GM23338 (cell line): ENCODE measurements around the gene THSD4. TPM values are rescaled to one million over a fixed set of nuclear protein-coding genes. Genes with fewer than 3 reads are reported as not detected.

ENCODE experiments used
- ATAC-seq: fragments of 200-7000 bp; cut with Tn5 transposase; 3 replicates; pipeline ENCODE4 v1.9.1; 2020
- DNase-seq: peaks from one replicate; pipeline ENCODE4 v3.0.0-alpha.2; 2015; ENCODE audit warnings: low spot score
- H2AFZ ChIP-seq: fragments of 200-600 bp; sonication (generic); 2 replicates; pipeline ENCODE4 v1.8.0; 2016; ENCODE audit warnings: antibody characterized with exemption, mild to moderate bottlenecking, moderate library complexity
- H3F3A ChIP-seq: fragments of 200-600 bp; sonication (generic); replicated peaks from 2 replicates; pipeline ENCODE4 v1.8.0; 2017; ENCODE audit warnings: antibody characterized with exemption, mixed run types, low read depth
- H3K27ac ChIP-seq: fragments of 200-600 bp; sonication (generic); 2 replicates; pipeline ENCODE4 v1.6.1; 2016; ENCODE audit warnings: low read depth
- H3K27me3 ChIP-seq: fragments of 200-600 bp; sonication (generic); 2 replicates; pipeline ENCODE4 v1.8.0; 2016; ENCODE audit warnings: mild to moderate bottlenecking, mixed run types, moderate library complexity; ENCODE audit not compliant: insufficient read depth
- H3K36me3 ChIP-seq: fragments of 200-600 bp; sonication (generic); 2 replicates; pipeline ENCODE4 v1.8.0; 2016; ENCODE audit warnings: mild to moderate bottlenecking; ENCODE audit not compliant: insufficient read depth
- H3K4me1 ChIP-seq: fragments of 200-600 bp; sonication (generic); 2 replicates; pipeline ENCODE4 v1.8.0; 2016; ENCODE audit warnings: mild to moderate bottlenecking, moderate library complexity; ENCODE audit not compliant: insufficient read depth
- H3K4me2 ChIP-seq: fragments of 200-600 bp; sonication (generic); 2 replicates; pipeline ENCODE4 v1.7.1; 2017; ENCODE audit warnings: mixed run types
- H3K4me3 ChIP-seq: fragments of 200-600 bp; sonication (generic); 2 replicates; pipeline ENCODE4 v1.6.1; 2016; ENCODE audit warnings: mixed run types
- H3K79me2 ChIP-seq: fragments of 200-600 bp; sonication (generic); replicated peaks from 2 replicates; pipeline ENCODE4 v1.8.0; 2017; ENCODE audit warnings: mild to moderate bottlenecking; ENCODE audit not compliant: insufficient read depth
- H3K9me2 ChIP-seq: fragments of 200-600 bp; sonication (generic); 2 replicates; pipeline ENCODE4 v1.8.0; 2017; ENCODE audit not compliant: insufficient read depth
- H4K20me1 ChIP-seq: fragments of 200-600 bp; sonication (generic); replicated peaks from 2 replicates; pipeline ENCODE4 v1.8.0; 2017; ENCODE audit warnings: mild to moderate bottlenecking; ENCODE audit not compliant: insufficient read depth
- H3K27ac Mint-ChIP-seq: 2 replicates; pipeline ENCODE4 v1.8.0; 2020; ENCODE audit warnings: inconsistent platforms, mild to moderate bottlenecking, moderate library complexity, mixed read lengths
- H3K27me3 Mint-ChIP-seq: 3 replicates; pipeline ENCODE4 v1.8.0; 2022; ENCODE audit warnings: low read depth, mild to moderate bottlenecking, moderate library complexity, mixed read lengths, inconsistent platforms; ENCODE audit not compliant: insufficient read depth, poor library complexity
- H3K36me3 Mint-ChIP-seq: 3 replicates; pipeline ENCODE4 v1.8.0; 2021; ENCODE audit warnings: low read depth, mild to moderate bottlenecking, inconsistent platforms, moderate library complexity, mixed read lengths
- H3K4me1 Mint-ChIP-seq: 3 replicates; pipeline ENCODE4 v1.8.0; 2020; ENCODE audit warnings: mild to moderate bottlenecking, inconsistent platforms, mixed read lengths
- H3K4me3 Mint-ChIP-seq: 3 replicates; pipeline ENCODE4 v1.8.0; 2021; ENCODE audit warnings: moderate library complexity, mild to moderate bottlenecking, inconsistent platforms, mixed read lengths
- H3K9me3 Mint-ChIP-seq: 3 replicates; pipeline ENCODE4 v1.8.0; 2020; ENCODE audit warnings: moderate library complexity, mild to moderate bottlenecking, inconsistent platforms, mixed read lengths
- CREB1 ChIP-seq: fragments of 250-450 bp; sonication (Bioruptor Pico); IDR thresholded peaks from 2 replicates; pipeline ENCODE4 v1.5.0; 2020; ENCODE audit warnings: low read depth, mild to moderate bottlenecking, moderate library complexity
- EZH2 ChIP-seq: fragments of 200-600 bp; sonication (generic); IDR thresholded peaks from one replicate; pipeline ENCODE4 v1.8.0; 2017; ENCODE audit warnings: antibody characterized with exemption, mild to moderate bottlenecking, low read depth; ENCODE audit not compliant: unreplicated experiment
- ZNF114 ChIP-seq: fragments of 250-450 bp; sonication (Bioruptor Pico); IDR thresholded peaks from 2 replicates; pipeline ENCODE4 v1.5.0; 2020; ENCODE audit warnings: mild to moderate bottlenecking, moderate library complexity
- polyA plus RNA-seq: library from polyadenylated mRNA; unstranded; fragments of >200 nt; fragmentation: Nextera tagmentation; extraction: Ambion mirVana; gene quantifications from 2 replicates; pipeline ENCODE4 v1.2.1, GENCODE V29; 2016
- total RNA-seq: library from RNA; depleted of rRNA; stranded (reverse); fragments of >200 nt; shearing (Covaris generic); gene quantifications from 2 replicates; pipeline ENCODE4 v1.2.3, GENCODE V29; 2014
- TF ChIP-seq, protein P1 (sequence below): IDR thresholded peaks from one replicate; pipeline ENCODE4 v1.6.1; 2018; ENCODE audit warnings: antibody characterized with exemption; ENCODE audit not compliant: unreplicated experiment
- TF ChIP-seq, protein P2 (sequence below): IDR thresholded peaks from 2 replicates; pipeline ENCODE4 v1.6.1; 2016; ENCODE audit warnings: antibody characterized with exemption
- TF ChIP-seq, protein P3 (sequence below): fragments of 250-450 bp; sonication (Bioruptor Pico); IDR thresholded peaks from 2 replicates; pipeline ENCODE4 v1.5.0; 2020; ENCODE audit warnings: mild to moderate bottlenecking, moderate library complexity

The THSD4 gene
- total and polyA plus RNA-seq, 2 experiments from 2014 or later: 2.0 to 7.4 TPM

DNA sequence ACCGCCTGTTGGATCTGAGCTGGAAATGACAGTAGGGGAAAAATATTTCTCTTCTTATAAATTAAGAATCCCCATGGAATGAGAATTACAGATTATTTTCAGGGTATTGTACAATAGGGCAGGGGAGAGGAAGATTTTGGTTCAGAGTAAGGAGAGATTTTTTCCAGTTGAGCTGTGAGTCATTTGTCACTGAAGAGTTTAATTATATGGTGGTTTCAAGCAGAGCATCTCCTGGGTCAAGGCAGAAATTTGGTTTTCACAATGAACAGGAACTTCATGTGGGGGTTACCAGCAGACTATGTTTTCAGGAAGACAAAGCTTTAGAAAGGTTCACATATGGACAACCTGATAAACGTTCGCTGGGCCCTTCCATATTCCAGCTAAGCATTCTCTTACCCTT, 512.3 kb downstream of the THSD4 start:
- Histone ChIP-seq H3K4me3 (no peak overlapping the region), H3K36me3 (no peaks in the 10 kb centered on the region), H3K27ac (no peak overlapping the region), H3K4me1 (peaks cover 23% of the 10 kb centered on the region), H3K9me2 (peaks cover 28% of the 10 kb centered on the region), H2AFZ (no peak overlapping the region), H4K20me1 (no peaks in the 10 kb centered on the region), H3K79me2 (no peaks in the 10 kb centered on the region), H3K27me3 (no peaks in the 10 kb centered on the region), H3F3A (no peaks in the 10 kb centered on the region), H3K4me2 (no peak overlapping the region)
- Mint-ChIP-seq H3K27ac (no peak overlapping the region), H3K36me3 (no peaks in the 10 kb centered on the region), H3K27me3 (no peaks in the 10 kb centered on the region), H3K4me3 (no peak overlapping the region), H3K9me3 (no peaks in the 10 kb centered on the region), H3K4me1 (peaks cover 31% of the 10 kb centered on the region)
- TF ChIP-seq, protein P1, sequence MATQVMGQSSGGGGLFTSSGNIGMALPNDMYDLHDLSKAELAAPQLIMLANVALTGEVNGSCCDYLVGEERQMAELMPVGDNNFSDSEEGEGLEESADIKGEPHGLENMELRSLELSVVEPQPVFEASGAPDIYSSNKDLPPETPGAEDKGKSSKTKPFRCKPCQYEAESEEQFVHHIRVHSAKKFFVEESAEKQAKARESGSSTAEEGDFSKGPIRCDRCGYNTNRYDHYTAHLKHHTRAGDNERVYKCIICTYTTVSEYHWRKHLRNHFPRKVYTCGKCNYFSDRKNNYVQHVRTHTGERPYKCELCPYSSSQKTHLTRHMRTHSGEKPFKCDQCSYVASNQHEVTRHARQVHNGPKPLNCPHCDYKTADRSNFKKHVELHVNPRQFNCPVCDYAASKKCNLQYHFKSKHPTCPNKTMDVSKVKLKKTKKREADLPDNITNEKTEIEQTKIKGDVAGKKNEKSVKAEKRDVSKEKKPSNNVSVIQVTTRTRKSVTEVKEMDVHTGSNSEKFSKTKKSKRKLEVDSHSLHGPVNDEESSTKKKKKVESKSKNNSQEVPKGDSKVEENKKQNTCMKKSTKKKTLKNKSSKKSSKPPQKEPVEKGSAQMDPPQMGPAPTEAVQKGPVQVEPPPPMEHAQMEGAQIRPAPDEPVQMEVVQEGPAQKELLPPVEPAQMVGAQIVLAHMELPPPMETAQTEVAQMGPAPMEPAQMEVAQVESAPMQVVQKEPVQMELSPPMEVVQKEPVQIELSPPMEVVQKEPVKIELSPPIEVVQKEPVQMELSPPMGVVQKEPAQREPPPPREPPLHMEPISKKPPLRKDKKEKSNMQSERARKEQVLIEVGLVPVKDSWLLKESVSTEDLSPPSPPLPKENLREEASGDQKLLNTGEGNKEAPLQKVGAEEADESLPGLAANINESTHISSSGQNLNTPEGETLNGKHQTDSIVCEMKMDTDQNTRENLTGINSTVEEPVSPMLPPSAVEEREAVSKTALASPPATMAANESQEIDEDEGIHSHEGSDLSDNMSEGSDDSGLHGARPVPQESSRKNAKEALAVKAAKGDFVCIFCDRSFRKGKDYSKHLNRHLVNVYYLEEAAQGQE: no peak
- TF ChIP-seq ZNF114 (CRISPR knock-in tag): no peak
- no peak for TF ChIP-seq CREB1
- TF ChIP-seq, protein P2, sequence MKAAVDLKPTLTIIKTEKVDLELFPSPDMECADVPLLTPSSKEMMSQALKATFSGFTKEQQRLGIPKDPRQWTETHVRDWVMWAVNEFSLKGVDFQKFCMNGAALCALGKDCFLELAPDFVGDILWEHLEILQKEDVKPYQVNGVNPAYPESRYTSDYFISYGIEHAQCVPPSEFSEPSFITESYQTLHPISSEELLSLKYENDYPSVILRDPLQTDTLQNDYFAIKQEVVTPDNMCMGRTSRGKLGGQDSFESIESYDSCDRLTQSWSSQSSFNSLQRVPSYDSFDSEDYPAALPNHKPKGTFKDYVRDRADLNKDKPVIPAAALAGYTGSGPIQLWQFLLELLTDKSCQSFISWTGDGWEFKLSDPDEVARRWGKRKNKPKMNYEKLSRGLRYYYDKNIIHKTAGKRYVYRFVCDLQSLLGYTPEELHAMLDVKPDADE: no peak
- no peak for TF ChIP-seq EZH2
- DNase-seq: no peak
- ATAC-seq: no peak

DNA sequence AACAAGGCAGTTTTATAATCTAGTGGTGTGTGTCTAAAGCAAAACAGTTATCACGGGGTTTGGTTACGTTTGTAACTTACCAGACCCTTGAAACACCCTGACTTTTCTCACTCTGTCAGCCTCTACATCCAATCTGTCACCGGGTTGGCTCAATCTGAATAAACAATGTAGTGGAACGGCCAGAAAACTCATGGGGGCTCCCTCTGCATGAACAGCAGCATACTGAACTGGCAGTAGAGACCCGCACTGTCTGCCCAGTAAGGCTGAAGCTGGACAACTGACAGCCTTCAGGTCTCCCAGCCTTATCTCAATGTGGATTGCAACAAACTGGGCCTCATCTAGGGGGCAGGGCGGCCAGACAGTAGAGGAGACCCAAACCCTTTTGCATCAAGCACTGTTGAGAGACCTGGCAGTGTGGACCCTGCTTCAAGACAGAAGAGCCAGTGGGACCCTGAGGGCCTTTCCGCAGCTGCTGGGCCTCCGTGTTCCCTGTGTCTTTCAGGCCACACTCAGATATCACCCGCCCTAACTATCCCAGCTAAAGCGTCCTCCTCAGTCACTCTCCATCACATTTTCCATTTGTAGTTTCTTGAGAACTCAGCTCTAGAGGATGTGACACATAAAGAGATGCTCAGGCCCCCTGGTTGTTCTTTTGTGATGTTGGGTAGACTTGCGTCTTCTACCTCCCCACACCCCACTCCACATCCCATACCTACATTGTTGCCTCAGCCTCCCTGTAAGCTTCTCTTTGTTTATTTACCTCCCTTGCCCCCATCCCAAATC, 513.9 kb downstream of the THSD4 start:
- ATAC-seq (peak; percentile 53), DNase-seq (peak; percentile 21)
- Histone ChIP-seq H3K4me3 (no peak overlapping the region), H3K4me2 (no peak overlapping the region), H2AFZ (no peak overlapping the region), H3K9me2 (peaks cover 25% of the 10 kb centered on the region; the same call in 1 of the 2 replicates), H4K20me1 (no peaks in the 10 kb centered on the region), H3K27me3 (no peaks in the 10 kb centered on the region), H3K79me2 (no peaks in the 10 kb centered on the region), H3K27ac (no peak overlapping the region), H3K4me1 (peaks cover 25% of the 10 kb centered on the region), H3K36me3 (no peaks in the 10 kb centered on the region), H3F3A (no peaks in the 10 kb centered on the region)
- Mint-ChIP-seq H3K4me1 (peaks cover 25% of the 10 kb centered on the region), H3K27ac (no peak overlapping the region; the same call in 1 of the 2 replicates), H3K36me3 (no peaks in the 10 kb centered on the region), H3K4me3 (no peak overlapping the region), H3K27me3 (no peaks in the 10 kb centered on the region), H3K9me3 (no peaks in the 10 kb centered on the region)
- TF ChIP-seq, protein P2: no peak
- TF ChIP-seq, protein P3, sequence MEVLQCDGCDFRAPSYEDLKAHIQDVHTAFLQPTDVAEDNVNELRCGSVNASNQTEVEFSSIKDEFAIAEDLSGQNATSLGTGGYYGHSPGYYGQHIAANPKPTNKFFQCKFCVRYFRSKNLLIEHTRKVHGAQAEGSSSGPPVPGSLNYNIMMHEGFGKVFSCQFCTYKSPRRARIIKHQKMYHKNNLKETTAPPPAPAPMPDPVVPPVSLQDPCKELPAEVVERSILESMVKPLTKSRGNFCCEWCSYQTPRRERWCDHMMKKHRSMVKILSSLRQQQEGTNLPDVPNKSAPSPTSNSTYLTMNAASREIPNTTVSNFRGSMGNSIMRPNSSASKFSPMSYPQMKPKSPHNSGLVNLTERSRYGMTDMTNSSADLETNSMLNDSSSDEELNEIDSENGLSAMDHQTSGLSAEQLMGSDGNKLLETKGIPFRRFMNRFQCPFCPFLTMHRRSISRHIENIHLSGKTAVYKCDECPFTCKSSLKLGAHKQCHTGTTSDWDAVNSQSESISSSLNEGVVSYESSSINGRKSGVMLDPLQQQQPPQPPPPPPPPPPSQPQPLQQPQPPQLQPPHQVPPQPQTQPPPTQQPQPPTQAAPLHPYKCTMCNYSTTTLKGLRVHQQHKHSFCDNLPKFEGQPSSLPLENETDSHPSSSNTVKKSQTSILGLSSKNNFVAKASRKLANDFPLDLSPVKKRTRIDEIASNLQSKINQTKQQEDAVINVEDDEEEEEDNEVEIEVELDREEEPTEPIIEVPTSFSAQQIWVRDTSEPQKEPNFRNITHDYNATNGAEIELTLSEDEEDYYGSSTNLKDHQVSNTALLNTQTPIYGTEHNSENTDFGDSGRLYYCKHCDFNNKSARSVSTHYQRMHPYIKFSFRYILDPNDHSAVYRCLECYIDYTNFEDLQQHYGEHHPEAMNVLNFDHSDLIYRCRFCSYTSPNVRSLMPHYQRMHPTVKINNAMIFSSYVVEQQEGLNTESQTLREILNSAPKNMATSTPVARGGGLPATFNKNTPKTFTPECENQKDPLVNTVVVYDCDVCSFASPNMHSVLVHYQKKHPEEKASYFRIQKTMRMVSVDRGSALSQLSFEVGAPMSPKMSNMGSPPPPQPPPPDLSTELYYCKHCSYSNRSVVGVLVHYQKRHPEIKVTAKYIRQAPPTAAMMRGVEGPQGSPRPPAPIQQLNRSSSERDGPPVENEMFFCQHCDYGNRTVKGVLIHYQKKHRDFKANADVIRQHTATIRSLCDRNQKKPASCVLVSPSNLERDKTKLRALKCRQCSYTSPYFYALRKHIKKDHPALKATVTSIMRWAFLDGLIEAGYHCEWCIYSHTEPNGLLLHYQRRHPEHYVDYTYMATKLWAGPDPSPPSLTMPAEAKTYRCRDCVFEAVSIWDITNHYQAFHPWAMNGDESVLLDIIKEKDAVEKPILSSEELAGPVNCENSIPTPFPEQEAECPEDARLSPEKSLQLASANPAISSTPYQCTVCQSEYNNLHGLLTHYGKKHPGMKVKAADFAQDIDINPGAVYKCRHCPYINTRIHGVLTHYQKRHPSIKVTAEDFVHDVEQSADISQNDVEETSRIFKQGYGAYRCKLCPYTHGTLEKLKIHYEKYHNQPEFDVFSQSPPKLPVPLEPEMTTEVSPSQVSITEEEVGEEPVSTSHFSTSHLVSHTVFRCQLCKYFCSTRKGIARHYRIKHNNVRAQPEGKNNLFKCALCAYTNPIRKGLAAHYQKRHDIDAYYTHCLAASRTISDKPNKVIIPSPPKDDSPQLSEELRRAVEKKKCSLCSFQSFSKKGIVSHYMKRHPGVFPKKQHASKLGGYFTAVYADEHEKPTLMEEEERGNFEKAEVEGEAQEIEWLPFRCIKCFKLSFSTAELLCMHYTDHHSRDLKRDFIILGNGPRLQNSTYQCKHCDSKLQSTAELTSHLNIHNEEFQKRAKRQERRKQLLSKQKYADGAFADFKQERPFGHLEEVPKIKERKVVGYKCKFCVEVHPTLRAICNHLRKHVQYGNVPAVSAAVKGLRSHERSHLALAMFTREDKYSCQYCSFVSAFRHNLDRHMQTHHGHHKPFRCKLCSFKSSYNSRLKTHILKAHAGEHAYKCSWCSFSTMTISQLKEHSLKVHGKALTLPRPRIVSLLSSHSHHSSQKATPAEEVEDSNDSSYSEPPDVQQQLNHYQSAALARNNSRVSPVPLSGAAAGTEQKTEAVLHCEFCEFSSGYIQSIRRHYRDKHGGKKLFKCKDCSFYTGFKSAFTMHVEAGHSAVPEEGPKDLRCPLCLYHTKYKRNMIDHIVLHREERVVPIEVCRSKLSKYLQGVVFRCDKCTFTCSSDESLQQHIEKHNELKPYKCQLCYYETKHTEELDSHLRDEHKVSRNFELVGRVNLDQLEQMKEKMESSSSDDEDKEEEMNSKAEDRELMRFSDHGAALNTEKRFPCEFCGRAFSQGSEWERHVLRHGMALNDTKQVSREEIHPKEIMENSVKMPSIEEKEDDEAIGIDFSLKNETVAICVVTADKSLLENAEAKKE (CRISPR knock-in tag): no peak
- no peak for TF ChIP-seq ZNF114 (CRISPR knock-in tag)
